Measurements from ENCODE around the gene DVL1.

The DVL1 gene

GRCh38 chr1:1336446-1336845, 12.8 kb downstream of the DVL1 start:
- no peak overlapping the region for H3K4me3 ChIP-seq (replicated peaks; ENCODE audit: low read depth, low read length)
- no peak for TF ChIP-seq CTCF (IDR thresholded peaks at IDR 0.05; ENCODE audit: low read depth, low read length, missing control alignments)
- no peak for DNase-seq (ENCODE audit: extremely low read depth, low read depth)

- TF ChIP-seq CTCF (IDR thresholded peaks at IDR 0.05; ENCODE audit: low read depth, low read length, missing control alignments) = no peak
- DNase-seq (ENCODE audit: extremely low read depth, low read depth) = no peak
- H3K4me3 ChIP-seq (replicated peaks; ENCODE audit: low read depth, low read length) = no peak overlapping the region
Measured at GRCh38 chr1:1335792-1336248, 13.4 kb downstream of the DVL1 start.

- no peak overlapping the region for H3K4me3 ChIP-seq (replicated peaks; ENCODE audit: low read depth, low read length)
- TF ChIP-seq CTCF (IDR thresholded peaks at IDR 0.05; ENCODE audit: low read depth, low read length, missing control alignments) = no peak
- no peak for DNase-seq (ENCODE audit: extremely low read depth, low read depth)
Measured at GRCh38 chr1:1335283-1335682, 13.9 kb downstream of the DVL1 start.

- H3K4me3 ChIP-seq (replicated peaks; ENCODE audit: low read depth, low read length) = no peak overlapping the region
- TF ChIP-seq CTCF (IDR thresholded peaks at IDR 0.05; ENCODE audit: low read depth, low read length, missing control alignments) = no peak
- no peak for DNase-seq (ENCODE audit: extremely low read depth, low read depth)
Measured at GRCh38 chr1:1334835-1335234, 14.4 kb downstream of the DVL1 start.

GRCh38 chr1:1333551-1334241, 15.5 kb downstream of the DVL1 start:
- TF ChIP-seq CTCF (IDR thresholded peaks at IDR 0.05; ENCODE audit: low read depth, low read length, missing control alignments) = no peak
- H3K4me3 ChIP-seq (replicated peaks; ENCODE audit: low read depth, low read length) = no peak overlapping the region
- no peak for DNase-seq (ENCODE audit: extremely low read depth, low read depth)

- DNase-seq (ENCODE audit: extremely low read depth, low read depth) = no peak
- no peak for TF ChIP-seq CTCF (IDR thresholded peaks at IDR 0.05; ENCODE audit: low read depth, low read length, missing control alignments)
- no peak overlapping the region for H3K4me3 ChIP-seq (replicated peaks; ENCODE audit: low read depth, low read length)
Measured at GRCh38 chr1:1332774-1333480, 16.3 kb downstream of the DVL1 start.

Measured in HFF-Myc (cell line).